ENCODE data around the gene NRSN1. TPM values are rescaled to one million over a fixed set of nuclear protein-coding genes. Genes with fewer than 3 reads are reported as not detected.

The NRSN1 gene
- total RNA-seq: not detected

GRCh38 chr6:24125980-24126379 is at the start of gene NRSN1:
NRSN1 (plus strand) TSS chr6:24126215; CDS start chr6:24134328, 8,113 bp downstream.
- H3K9me3 Mint-ChIP-seq: peaks cover 9% of the 10 kb centered on the region
- H3K27me3 Mint-ChIP-seq: peaks cover 39% of the 10 kb centered on the region
- H3K27ac Mint-ChIP-seq: no peak within 1 kb of the TSS
- H3K4me3 Mint-ChIP-seq: no peak within 1 kb of the TSS
- no peak for ATAC-seq (replicated peaks)
- H3K36me3 Mint-ChIP-seq (ENCODE audit: low read depth): no peaks in the 10 kb centered on the region
- H3K4me1 Mint-ChIP-seq: peaks cover 3% of the 10 kb centered on the region

GRCh38 chr6:24078200-24078599 is 47.8 kb upstream of the NRSN1 start:
- Mint-ChIP-seq H3K4me1 (no peaks in the 10 kb centered on the region), H3K36me3 (ENCODE audit: low read depth) (no peaks in the 10 kb centered on the region), H3K27me3 (peaks cover 12% of the 10 kb centered on the region), H3K27ac (no peak overlapping the region), H3K9me3 (peaks cover 7% of the 10 kb centered on the region), H3K4me3 (no peak overlapping the region)
- no peak for ATAC-seq (replicated peaks)

- Mint-ChIP-seq H3K27me3 (peaks cover 12% of the 10 kb centered on the region), H3K9me3 (peaks cover 7% of the 10 kb centered on the region), H3K36me3 (ENCODE audit: low read depth) (no peaks in the 10 kb centered on the region), H3K27ac (no peak overlapping the region), H3K4me3 (no peak overlapping the region), H3K4me1 (no peaks in the 10 kb centered on the region)
- ATAC-seq (replicated peaks): no peak
These were observed 46.9 kb upstream of the NRSN1 start for GRCh38 chr6:24079076-24079475.

- peaks cover 7% of the 10 kb centered on the region for H3K9me3 Mint-ChIP-seq
- no peak overlapping the region for H3K27ac Mint-ChIP-seq
- no peak for ATAC-seq (replicated peaks)
These were observed 45.3 kb upstream of the NRSN1 start for GRCh38 chr6:24080711-24081110.

GRCh38 chr6:24089736-24090135 is 36.3 kb upstream of the NRSN1 start:
- H3K4me3 Mint-ChIP-seq: no peak overlapping the region
- H3K36me3 Mint-ChIP-seq (ENCODE audit: low read depth): no peaks in the 10 kb centered on the region
- peaks cover 4% of the 10 kb centered on the region for H3K27me3 Mint-ChIP-seq
- H3K4me1 Mint-ChIP-seq: no peaks in the 10 kb centered on the region
- H3K9me3 Mint-ChIP-seq: no peaks in the 10 kb centered on the region
- ATAC-seq (replicated peaks): no peak
- no peak overlapping the region for H3K27ac Mint-ChIP-seq

More at GRCh38 chr6:24080711-24081110, 45.3 kb upstream of the NRSN1 start:
- peaks cover 12% of the 10 kb centered on the region for H3K27me3 Mint-ChIP-seq
- H3K4me1 Mint-ChIP-seq: no peaks in the 10 kb centered on the region
- no peaks in the 10 kb centered on the region for H3K36me3 Mint-ChIP-seq (ENCODE audit: low read depth)
- no peak overlapping the region for H3K4me3 Mint-ChIP-seq

- Mint-ChIP-seq H3K9me3 (no peaks in the 10 kb centered on the region), H3K36me3 (ENCODE audit: low read depth) (no peaks in the 10 kb centered on the region), H3K4me3 (no peak overlapping the region), H3K27ac (no peak overlapping the region), H3K27me3 (peaks cover 10% of the 10 kb centered on the region), H3K4me1 (no peaks in the 10 kb centered on the region)
- ATAC-seq (replicated peaks): no peak
These were observed 33.6 kb upstream of the NRSN1 start for GRCh38 chr6:24092407-24092806.

- no peaks in the 10 kb centered on the region for H3K36me3 Mint-ChIP-seq (ENCODE audit: low read depth)
- ATAC-seq (replicated peaks): no peak
- peaks cover 10% of the 10 kb centered on the region for H3K27me3 Mint-ChIP-seq
- H3K27ac Mint-ChIP-seq: no peak overlapping the region
- no peaks in the 10 kb centered on the region for H3K4me1 Mint-ChIP-seq
- H3K4me3 Mint-ChIP-seq: no peak overlapping the region
- H3K9me3 Mint-ChIP-seq: no peaks in the 10 kb centered on the region
These were observed 32.6 kb upstream of the NRSN1 start for GRCh38 chr6:24093381-24093780.

- ATAC-seq (replicated peaks): no peak
- no peaks in the 10 kb centered on the region for H3K36me3 Mint-ChIP-seq (ENCODE audit: low read depth)
- H3K4me3 Mint-ChIP-seq: no peak overlapping the region
- H3K9me3 Mint-ChIP-seq: no peaks in the 10 kb centered on the region
- H3K4me1 Mint-ChIP-seq: no peaks in the 10 kb centered on the region
- H3K27ac Mint-ChIP-seq: no peak overlapping the region
- peaks cover 12% of the 10 kb centered on the region for H3K27me3 Mint-ChIP-seq
These were observed 26.8 kb upstream of the NRSN1 start for GRCh38 chr6:24099181-24099580.

GRCh38 chr6:24100024-24100769 is 25.8 kb upstream of the NRSN1 start:
- Mint-ChIP-seq H3K27ac (no peak overlapping the region), H3K9me3 (no peaks in the 10 kb centered on the region), H3K27me3 (peaks cover 12% of the 10 kb centered on the region), H3K36me3 (ENCODE audit: low read depth) (no peaks in the 10 kb centered on the region), H3K4me1 (no peaks in the 10 kb centered on the region), H3K4me3 (no peak overlapping the region)
- ATAC-seq (replicated peaks): no peak

- Mint-ChIP-seq H3K36me3 (ENCODE audit: low read depth) (no peaks in the 10 kb centered on the region), H3K4me1 (no peaks in the 10 kb centered on the region), H3K4me3 (no peak overlapping the region), H3K27me3 (peaks cover 12% of the 10 kb centered on the region), H3K9me3 (no peaks in the 10 kb centered on the region), H3K27ac (no peak overlapping the region)
- ATAC-seq (replicated peaks): no peak
These were observed 25.3 kb upstream of the NRSN1 start for GRCh38 chr6:24100770-24101155.

GRCh38 chr6:24105191-24105590 is 20.8 kb upstream of the NRSN1 start:
- H3K4me3 Mint-ChIP-seq: no peak overlapping the region
- no peak for ATAC-seq (replicated peaks)
- peaks cover under 1% of the 10 kb centered on the region for H3K27me3 Mint-ChIP-seq
- H3K4me1 Mint-ChIP-seq: no peaks in the 10 kb centered on the region
- H3K36me3 Mint-ChIP-seq (ENCODE audit: low read depth): no peaks in the 10 kb centered on the region
- H3K27ac Mint-ChIP-seq: no peak overlapping the region
- no peaks in the 10 kb centered on the region for H3K9me3 Mint-ChIP-seq

- H3K4me3 Mint-ChIP-seq: no peak overlapping the region
- H3K36me3 Mint-ChIP-seq (ENCODE audit: low read depth): no peaks in the 10 kb centered on the region
- no peak for ATAC-seq (replicated peaks)
- H3K27ac Mint-ChIP-seq: no peak overlapping the region
- no peaks in the 10 kb centered on the region for H3K9me3 Mint-ChIP-seq
- no peaks in the 10 kb centered on the region for H3K27me3 Mint-ChIP-seq
- no peaks in the 10 kb centered on the region for H3K4me1 Mint-ChIP-seq
These were observed 19.7 kb upstream of the NRSN1 start for GRCh38 chr6:24106291-24106690.

- Mint-ChIP-seq H3K27me3 (no peaks in the 10 kb centered on the region), H3K27ac (no peak overlapping the region), H3K36me3 (ENCODE audit: low read depth) (no peaks in the 10 kb centered on the region), H3K4me3 (no peak overlapping the region), H3K9me3 (no peaks in the 10 kb centered on the region), H3K4me1 (no peaks in the 10 kb centered on the region)
- ATAC-seq (replicated peaks): no peak
These were observed 18.7 kb upstream of the NRSN1 start for GRCh38 chr6:24107294-24107693.

GRCh38 chr6:24108056-24108455 is 18.0 kb upstream of the NRSN1 start:
- ATAC-seq (replicated peaks): no peak
- H3K9me3 Mint-ChIP-seq: no peaks in the 10 kb centered on the region
- no peak overlapping the region for H3K27ac Mint-ChIP-seq
- no peaks in the 10 kb centered on the region for H3K4me1 Mint-ChIP-seq
- no peaks in the 10 kb centered on the region for H3K36me3 Mint-ChIP-seq (ENCODE audit: low read depth)
- H3K27me3 Mint-ChIP-seq: no peaks in the 10 kb centered on the region
- no peak overlapping the region for H3K4me3 Mint-ChIP-seq

GRCh38 chr6:24110417-24110816 is 15.6 kb upstream of the NRSN1 start:
- H3K4me3 Mint-ChIP-seq: no peak overlapping the region
- H3K27ac Mint-ChIP-seq: no peak overlapping the region
- H3K36me3 Mint-ChIP-seq (ENCODE audit: low read depth): no peaks in the 10 kb centered on the region
- H3K9me3 Mint-ChIP-seq: no peaks in the 10 kb centered on the region
- H3K27me3 Mint-ChIP-seq: peaks cover under 1% of the 10 kb centered on the region
- no peak for ATAC-seq (replicated peaks)
- H3K4me1 Mint-ChIP-seq: no peaks in the 10 kb centered on the region

GRCh38 chr6:24113891-24114290 is 12.1 kb upstream of the NRSN1 start:
- Mint-ChIP-seq H3K4me1 (no peaks in the 10 kb centered on the region), H3K4me3 (no peak overlapping the region), H3K36me3 (ENCODE audit: low read depth) (no peaks in the 10 kb centered on the region), H3K27me3 (peaks cover 3% of the 10 kb centered on the region), H3K9me3 (peaks cover 3% of the 10 kb centered on the region), H3K27ac (no peak overlapping the region)
- no peak for ATAC-seq (replicated peaks)
